ENCODE measurements around the gene SLC6A5. TPM values are rescaled to one million over a fixed set of nuclear protein-coding genes. Genes with fewer than 3 reads are reported as not detected.

SLC6A5 gene
- total and polyA plus RNA-seq, 9 of the 15 experiments (the other 6 are each of a cell fraction or from before 2014, with no cell fraction given), result 0.08 TPM; not detected in 8

- TF ChIP-seq ZKSCAN8 (CRISPR knock-in tag; IDR thresholded peaks at IDR 0.05) (no peak), NR2C2 (CRISPR knock-in tag; IDR thresholded peaks at IDR 0.05) (no peak), NR2C2 (tag; IDR thresholded peaks at IDR 0.05) (no peak), SPI1 (IDR thresholded peaks at IDR 0.05; ENCODE audit: borderline replicate concordance, low read depth, low read length) (no peak), DNMT1 (IDR thresholded peaks at IDR 0.05) (no peak), STAT5B (CRISPR knock-in tag; IDR thresholded peaks at IDR 0.05) (no peak), PURB (CRISPR knock-in tag; IDR thresholded peaks at IDR 0.05; ENCODE audit: low read depth) (no peak), KDM5B (IDR thresholded peaks at IDR 0.05; ENCODE audit: insufficient replicate concordance, low read depth, low read length) (no peak), PREB (CRISPR knock-in tag; IDR thresholded peaks at IDR 0.05) (no peak), SMAD4 (CRISPR knock-in tag; conservative IDR thresholded peaks at IDR 0.05) (0 out of 2 replicates have a peak, but pooled peaks have one; percentile 20), EP400 (IDR thresholded peaks at IDR 0.05) (no peak), TCF3 (CRISPR knock-in tag; IDR thresholded peaks at IDR 0.05) (no peak), NCOA6 (IDR thresholded peaks at IDR 0.05) (peak; percentile 21; the same call in 1 of the 2 replicates), CXXC5 (CRISPR knock-in tag; IDR thresholded peaks at IDR 0.05) (0 out of 2 replicates have a peak, but pooled peaks have one; percentile 15), NFATC3 (IDR thresholded peaks at IDR 0.05) (no peak)
- TF ChIP-seq, protein P1, sequence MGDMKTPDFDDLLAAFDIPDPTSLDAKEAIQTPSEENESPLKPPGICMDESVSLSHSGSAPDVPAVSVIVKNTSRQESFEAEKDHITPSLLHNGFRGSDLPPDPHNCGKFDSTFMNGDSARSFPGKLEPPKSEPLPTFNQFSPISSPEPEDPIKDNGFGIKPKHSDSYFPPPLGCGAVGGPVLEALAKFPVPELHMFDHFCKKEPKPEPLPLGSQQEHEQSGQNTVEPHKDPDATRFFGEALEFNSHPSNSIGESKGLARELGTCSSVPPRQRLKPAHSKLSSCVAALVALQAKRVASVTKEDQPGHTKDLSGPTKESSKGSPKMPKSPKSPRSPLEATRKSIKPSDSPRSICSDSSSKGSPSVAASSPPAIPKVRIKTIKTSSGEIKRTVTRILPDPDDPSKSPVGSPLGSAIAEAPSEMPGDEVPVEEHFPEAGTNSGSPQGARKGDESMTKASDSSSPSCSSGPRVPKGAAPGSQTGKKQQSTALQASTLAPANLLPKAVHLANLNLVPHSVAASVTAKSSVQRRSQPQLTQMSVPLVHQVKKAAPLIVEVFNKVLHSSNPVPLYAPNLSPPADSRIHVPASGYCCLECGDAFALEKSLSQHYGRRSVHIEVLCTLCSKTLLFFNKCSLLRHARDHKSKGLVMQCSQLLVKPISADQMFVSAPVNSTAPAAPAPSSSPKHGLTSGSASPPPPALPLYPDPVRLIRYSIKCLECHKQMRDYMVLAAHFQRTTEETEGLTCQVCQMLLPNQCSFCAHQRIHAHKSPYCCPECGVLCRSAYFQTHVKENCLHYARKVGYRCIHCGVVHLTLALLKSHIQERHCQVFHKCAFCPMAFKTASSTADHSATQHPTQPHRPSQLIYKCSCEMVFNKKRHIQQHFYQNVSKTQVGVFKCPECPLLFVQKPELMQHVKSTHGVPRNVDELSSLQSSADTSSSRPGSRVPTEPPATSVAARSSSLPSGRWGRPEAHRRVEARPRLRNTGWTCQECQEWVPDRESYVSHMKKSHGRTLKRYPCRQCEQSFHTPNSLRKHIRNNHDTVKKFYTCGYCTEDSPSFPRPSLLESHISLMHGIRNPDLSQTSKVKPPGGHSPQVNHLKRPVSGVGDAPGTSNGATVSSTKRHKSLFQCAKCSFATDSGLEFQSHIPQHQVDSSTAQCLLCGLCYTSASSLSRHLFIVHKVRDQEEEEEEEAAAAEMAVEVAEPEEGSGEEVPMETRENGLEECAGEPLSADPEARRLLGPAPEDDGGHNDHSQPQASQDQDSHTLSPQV (IDR thresholded peaks at IDR 0.05), result no peak
- TF ChIP-seq, protein P2, sequence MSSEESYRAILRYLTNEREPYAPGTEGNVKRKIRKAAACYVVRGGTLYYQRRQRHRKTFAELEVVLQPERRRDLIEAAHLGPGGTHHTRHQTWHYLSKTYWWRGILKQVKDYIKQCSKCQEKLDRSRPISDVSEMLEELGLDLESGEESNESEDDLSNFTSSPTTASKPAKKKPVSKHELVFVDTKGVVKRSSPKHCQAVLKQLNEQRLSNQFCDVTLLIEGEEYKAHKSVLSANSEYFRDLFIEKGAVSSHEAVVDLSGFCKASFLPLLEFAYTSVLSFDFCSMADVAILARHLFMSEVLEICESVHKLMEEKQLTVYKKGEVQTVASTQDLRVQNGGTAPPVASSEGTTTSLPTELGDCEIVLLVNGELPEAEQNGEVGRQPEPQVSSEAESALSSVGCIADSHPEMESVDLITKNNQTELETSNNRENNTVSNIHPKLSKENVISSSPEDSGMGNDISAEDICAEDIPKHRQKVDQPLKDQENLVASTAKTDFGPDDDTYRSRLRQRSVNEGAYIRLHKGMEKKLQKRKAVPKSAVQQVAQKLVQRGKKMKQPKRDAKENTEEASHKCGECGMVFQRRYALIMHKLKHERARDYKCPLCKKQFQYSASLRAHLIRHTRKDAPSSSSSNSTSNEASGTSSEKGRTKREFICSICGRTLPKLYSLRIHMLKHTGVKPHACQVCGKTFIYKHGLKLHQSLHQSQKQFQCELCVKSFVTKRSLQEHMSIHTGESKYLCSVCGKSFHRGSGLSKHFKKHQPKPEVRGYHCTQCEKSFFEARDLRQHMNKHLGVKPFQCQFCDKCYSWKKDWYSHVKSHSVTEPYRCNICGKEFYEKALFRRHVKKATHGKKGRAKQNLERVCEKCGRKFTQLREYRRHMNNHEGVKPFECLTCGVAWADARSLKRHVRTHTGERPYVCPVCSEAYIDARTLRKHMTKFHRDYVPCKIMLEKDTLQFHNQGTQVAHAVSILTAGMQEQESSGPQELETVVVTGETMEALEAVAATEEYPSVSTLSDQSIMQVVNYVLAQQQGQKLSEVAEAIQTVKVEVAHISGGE (CRISPR knock-in tag; IDR thresholded peaks at IDR 0.05), result 0 out of 6 replicates have a peak, but pooled peaks of 1 of the 3 experiments have one; percentile 25
- TF ChIP-seq, protein P3, sequence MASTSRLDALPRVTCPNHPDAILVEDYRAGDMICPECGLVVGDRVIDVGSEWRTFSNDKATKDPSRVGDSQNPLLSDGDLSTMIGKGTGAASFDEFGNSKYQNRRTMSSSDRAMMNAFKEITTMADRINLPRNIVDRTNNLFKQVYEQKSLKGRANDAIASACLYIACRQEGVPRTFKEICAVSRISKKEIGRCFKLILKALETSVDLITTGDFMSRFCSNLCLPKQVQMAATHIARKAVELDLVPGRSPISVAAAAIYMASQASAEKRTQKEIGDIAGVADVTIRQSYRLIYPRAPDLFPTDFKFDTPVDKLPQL (IDR thresholded peaks at IDR 0.05; ENCODE audit: extremely low read depth, insufficient read length), result no peak
Observed at GRCh38 chr11:20599221-20600019, at the start of gene SLC6A5 (continued).

All from K562 (cell line).